Ecto neural progenitor cell (in vitro differentiated cells): ENCODE data around the gene TP53I11.

Source experiments
- DNase-seq: peaks from one replicate; pipeline ENCODE4 v3.0.0-alpha.2; 2018; ENCODE audit warnings: low spot score

The TP53I11 gene

DNA sequence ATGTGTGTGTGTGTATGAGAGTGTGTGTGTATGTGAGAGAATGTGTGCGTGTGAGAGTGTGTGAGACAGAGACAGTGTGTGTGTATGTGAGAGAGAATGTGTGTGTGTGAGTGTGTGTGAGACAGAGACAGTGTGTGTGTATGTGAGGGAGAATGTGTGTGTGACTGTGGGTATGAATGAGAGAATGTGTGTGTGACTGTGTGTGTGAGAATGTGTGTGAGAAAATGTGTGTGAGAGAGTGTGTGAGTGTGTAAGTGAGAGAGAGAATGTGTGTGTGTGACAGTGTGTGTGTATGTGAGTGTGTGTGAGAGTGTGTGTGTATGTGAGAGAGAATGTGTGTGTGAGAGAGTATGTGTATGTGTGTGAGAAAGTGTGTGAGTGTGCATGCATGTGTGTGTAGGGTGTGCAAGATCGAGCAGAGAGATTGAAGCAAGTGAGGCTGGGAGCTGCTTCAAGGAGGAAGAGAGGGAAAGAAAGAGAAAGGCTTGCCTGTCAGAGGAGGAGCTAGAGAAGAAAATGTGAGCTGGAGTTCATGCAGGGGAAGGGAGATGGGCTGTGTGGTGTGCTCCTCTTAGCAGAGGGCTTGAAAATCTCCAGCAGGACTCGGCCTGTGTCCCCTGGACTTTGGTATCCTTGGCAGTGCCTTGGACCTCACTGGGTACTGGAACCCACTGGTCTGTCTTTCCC, 27.7 kb upstream of the TP53I11 start:
- DNase-seq = no peak

DNA sequence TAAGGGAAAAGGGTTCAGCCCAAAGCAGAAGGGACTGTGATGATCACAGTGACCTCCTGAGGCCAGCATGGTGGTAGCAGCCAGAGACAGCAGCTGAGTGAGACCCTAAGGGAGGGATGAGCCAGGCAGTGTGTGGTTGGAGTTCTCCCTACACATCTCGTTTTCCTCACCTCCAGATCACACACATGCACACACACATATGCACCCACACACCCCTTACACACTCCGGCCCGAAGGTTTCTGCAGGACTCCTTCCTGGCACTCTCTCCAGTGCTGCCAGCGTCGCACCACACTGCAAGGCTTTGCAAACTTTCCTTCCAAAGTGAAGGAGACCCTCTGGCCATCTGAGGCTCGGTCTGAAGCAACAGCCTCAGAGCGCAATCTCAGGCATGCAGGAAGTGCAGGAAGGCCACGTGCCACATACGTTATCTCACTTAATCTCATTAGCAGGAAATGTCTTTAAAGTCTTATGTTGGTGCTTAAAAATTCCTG, 26.9 kb upstream of the TP53I11 start:
- no peak for DNase-seq

DNA sequence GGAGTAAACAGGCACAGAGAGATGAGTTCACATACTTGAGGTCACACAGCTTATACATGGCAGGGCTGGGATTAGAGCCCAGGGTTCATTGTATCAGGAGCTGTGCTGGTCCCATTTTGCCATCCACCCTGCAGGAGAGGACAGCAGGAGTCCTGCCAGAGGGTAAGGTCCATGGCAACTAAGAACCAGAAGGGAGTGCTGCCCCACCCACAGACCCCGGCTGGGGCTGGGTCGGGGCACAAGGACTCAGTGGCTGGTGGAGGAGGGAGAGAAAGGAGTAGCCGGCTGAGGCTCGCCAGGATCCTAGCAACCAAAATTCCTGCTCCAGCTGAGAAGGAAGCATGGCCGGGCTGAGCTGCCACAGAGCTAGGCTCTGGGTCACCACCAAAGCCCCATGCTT, 25.9 kb upstream of the TP53I11 start:
- no peak for DNase-seq

DNA sequence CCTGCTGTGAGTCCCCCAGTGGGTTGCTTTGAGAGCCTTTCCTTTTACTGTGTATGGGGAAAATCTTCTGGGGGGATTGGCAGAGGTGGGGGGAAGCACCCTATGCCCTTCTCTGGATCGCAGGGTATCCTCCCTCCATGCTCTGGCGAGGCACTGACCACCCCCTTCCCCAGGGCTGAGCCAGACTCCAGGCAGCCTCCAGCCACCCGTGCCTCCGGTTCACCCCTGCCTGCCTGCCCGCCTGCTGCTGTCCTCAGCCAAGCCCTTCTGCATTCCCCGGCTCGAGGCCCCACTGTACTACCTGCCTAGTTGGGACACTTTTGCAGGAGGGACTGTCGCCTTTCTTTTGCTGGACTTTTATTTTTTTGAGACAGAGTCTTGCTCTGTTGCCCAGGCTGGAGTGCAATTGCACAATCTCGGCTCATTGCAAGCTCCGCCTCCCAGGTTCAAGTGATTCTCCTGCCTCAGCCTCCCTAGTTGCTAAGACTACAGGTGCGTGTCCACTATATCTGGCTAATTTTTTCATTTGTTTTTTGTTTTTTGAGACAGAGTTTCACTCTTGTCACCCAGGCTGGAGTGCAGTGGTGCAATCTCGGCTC, 23.8 kb upstream of the TP53I11 start:
- no peak for DNase-seq

DNA sequence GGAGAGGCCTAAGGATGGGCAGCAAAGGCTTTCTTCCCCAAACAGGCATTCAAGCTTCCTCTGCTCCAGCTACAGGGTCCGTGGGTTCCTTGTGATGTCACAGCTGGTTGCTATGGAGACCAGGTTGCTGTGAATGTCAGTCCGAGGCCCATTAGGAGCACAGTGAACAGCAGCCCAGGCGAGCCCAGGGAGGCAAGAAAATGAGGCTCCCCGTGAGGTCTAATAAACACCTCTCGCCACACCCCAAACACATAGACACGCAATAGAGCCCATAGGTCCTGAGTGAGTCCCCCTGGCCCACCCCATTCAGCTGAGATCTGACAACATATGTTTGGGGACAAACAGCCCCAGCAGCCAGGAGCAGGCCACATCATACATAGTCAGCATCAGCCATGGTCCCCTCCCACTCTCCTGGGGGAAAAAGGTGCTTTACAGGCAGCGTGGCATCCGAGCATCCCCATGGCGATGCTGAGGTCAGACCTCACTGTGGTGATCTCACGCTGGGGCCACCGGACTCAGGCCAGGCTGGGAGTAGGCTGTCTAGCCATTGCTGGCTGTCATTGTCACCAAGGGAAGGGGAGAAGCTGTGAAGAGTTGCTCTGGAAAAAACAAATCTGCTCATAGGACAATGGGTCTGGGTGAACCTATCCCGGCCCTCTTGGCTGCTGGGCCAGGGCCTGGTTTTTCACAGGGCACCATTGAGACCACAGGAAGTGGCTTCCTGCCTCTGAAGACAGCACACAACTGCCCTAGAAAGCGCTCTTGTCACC, 23.1 kb upstream of the TP53I11 start:
- no peak for DNase-seq

DNA sequence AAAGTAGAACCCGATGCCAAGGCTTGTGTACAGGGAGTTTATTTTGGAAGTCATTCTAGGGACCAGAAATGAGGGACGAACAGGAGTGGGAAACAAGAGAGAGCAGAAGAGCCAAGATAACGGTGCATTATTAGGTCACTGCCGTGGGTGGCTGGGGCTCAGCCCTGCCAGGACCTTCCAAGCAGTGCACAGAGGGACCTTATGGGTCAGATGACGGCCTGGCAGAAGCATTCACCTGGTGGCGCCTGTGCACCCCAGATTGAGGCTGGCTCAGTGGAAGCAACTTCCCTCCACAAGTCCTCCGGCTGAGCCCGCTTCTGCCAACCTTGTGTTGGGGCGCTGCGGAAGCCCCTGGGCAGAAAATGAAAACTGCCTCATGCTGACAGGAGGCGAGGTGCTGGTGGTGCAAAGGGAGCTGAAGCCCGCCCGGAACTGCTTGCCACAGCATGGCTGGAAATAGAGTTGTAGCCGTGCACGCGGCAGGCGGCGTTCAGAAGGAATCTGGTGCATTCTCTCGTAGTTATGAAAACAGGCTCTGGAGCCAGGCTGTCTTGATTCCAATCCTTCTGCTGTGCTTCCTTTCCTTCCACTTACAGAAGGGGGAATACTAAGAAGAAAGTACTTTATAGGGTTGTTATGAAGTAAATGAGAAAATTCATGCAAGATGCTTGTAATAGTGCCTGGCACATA, 22.2 kb upstream of the TP53I11 start:
- no peak for DNase-seq

DNA sequence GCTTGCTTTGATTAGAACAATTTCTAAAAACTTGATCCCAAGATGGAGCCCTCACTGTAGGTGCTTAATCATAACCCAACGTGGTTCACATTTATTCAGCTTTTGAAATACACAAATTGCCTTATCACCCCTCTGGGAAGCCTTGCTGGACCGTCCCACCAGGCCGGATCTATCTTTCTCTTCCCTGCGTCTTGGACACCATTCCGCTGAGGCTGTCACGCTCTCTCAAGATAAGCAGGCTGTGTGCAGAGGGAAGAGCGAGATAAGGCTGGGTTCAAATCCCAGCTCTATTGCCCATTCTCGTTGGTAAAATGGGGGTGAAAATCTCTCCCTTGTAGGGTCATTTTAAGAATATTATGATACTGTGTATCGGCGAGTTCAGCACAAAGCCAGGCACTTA, 20.5 kb upstream of the TP53I11 start:
- no peak for DNase-seq

DNA sequence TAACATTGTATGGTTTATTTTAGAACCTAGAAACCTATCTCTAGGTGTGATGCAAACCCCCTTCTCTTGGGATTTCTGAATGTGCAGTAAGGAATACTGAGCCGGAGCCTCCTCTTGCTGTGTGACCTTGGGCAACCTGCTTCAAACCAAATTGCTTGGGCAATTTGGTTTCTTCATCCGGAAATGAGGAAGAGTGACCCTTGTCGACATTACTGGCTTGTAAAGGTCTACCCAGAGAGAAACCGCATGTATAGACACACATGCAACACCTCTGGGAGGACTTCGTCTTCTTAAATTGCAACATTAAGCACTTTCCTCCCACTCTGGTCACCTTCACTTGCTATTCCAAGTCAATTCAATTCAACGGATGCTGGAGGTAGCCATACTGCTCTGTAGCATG, 19.6 kb upstream of the TP53I11 start:
- DNase-seq = no peak

DNA sequence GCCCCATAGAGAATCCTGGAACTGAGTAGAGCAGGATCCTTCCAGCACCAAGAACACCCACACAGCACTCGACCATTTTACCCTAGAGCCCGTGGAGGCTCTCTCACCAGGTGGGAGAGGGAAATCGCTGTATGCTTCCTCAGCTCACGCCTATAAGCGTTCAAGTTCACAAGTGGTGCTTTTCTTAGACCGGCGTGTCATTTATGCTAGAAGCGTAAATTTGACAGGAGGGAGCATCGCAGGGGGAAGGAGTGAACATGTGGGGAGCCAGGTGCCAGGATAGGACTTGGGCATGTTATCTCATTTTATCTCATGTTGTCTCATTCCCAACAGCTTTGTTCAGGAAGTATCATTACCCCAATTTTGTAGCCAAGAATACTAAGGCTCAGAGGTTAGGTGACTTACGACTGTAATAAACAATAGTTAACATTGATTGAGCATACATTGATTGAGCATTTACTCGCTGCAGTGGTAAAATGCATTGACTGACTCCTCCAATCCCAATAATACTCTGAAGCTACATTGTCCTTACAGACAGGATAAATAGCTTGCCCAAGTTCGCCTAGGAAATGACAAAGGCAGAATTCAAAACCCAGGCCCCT, 19.1 kb upstream of the TP53I11 start:
- DNase-seq = no peak

DNA sequence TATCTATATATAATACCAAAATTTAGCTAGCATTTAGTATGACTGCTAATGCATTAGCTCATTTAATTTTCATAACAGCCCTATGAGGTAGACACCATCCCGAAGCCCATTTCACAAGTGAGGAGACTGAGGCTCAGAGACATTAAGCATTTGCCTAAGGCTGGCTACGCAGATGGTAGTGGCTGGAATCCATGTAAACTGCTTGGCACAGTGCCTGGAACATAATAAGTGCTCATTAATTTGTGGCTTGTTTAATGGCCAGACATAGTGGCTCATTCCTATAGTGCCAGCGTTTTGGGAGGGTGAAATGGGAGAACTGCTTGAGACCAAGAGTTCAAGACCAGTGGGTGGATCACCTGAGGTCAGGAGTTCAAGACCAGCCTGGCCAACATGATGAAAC, 17.8 kb upstream of the TP53I11 start:
- no peak for DNase-seq

DNA sequence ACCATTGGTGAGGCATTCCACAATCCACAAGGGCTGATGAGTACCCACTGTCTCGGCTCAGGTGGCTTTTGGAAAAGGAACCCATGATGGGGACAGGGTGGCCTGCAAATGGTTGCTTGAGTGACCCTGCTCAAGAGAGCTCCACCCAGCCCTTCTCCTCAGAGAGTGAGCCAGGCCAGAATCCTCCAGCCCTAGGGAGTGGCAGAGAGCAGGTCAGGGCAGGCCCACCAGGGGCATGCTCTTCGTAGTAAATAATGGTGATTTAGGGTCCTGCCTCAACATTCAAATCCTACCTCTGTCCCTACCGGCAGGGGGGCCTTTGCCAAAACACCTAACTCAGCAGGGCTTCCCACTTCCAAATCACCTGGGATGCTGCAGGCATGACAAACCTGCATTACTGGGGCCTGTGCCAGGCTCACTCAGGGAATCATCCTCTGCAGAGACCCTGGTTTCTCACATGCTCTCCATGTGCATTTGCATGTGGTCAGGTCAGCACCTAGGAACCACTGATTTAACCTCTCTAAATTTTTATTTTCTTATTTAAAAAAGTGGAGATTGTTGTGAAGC, 17.3 kb upstream of the TP53I11 start:
- no peak for DNase-seq

DNA sequence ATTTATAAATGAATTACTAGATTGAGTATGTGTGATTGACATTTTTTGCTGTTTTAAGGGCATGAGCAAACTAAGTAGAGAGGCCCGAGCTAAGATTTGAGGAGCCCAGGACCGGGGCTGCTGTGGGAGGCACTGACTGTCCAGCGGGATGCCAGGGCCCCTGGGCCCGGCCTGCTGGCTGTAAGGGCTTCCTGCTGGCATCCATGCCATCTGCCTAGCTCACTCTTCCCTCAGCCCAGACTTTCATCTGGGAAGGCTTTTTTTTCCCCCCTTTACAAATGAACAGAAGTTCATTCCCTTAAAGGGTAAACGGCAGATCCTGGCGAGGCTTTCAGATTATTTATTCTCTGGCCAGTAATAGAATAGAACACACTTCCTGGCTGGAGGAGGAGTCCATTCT, 16.0 kb upstream of the TP53I11 start:
- no peak for DNase-seq

DNA sequence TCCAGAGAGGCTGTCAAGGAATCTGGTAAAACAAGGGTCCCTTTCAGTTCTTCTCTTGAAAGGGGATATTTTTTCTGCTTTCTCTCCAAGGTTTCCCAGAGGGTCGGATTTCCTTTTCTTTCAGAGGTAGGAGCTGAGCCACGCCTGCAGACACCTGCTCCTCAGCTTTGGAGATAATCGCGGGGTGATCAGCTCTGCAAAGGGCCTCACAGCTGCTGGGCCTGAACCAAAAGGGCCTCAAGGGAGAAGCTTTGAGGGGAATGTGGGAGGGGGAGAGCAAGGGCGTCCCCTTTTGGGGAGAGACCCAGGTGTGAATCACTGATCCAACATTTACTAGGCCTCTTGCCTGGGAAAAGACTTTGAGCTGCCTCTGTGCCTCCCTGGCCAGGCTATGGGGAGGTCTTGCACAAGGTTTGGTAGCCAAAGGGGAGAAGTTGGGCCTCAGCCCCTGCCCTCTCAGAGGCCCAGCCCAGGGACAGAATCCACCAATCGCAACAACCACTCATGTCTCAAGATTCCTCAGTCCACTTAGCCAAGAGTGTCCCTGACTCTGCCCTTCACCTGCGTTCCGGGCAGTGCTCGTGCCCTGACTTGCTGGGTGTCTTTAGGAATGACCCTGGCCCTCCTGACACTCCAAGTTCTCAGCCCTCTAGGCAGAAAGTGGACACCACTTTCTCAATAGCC, 14.0 kb upstream of the TP53I11 start:
- no peak for DNase-seq

DNA sequence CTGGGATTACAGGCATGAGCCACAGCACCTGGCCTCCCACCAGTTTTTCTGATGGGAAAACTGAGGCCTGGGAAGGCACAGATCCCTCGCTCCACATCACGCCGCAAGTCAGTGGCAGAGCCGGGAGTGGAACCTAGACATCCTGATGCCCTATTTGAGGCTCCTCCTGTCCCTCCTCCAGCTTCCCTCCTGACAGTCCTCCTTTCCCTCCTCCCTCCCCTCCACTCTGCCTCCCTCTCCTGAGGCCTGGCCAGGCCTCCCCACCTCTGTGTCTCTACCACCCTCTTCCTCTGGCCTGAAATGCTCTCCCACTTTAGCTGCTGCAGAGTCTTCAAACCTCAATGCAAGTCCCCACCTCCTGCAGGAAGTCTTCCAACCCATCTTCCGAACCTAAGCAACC, 13.3 kb upstream of the TP53I11 start:
- no peak for DNase-seq

DNA sequence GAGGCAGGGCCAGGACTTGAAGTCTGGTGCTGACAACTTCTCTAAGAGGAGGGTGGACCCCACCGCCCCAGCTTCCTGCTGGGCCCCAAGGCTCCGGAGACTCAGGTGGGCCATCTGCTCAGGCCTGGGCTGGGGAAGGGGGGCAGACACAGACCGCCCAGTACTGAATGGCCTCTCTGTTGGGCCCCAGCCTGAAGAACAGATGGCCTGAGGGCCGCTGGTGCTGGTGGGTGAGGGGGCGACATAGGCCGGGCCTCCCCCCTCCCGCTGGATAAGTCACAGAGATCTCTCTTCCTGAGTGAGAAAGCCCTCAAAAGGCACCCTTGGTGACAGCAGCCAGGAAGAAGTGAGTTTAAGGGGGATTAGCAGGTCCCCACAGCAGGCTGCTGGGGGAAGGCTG, 12.5 kb upstream of the TP53I11 start:
- no peak for DNase-seq

DNA sequence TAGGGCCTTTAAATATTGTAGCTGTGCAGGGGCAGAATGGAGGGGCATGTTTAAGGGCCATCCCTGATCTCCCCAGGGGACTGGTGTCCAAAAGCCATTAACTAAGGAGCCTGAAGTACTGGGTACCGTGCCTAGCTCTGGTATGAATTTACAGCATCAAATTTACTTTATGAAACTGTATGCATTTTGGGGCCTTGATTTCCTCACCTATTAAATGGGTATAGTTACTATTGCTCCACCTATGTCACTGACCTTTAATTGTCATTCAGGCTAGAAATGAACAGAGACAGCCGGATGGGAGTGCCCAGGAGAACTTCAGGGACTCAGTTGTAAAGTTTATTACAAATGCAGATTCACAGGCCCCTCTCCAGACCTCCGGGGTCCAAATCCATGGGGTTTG, 11.8 kb upstream of the TP53I11 start:
- DNase-seq = no peak

DNA sequence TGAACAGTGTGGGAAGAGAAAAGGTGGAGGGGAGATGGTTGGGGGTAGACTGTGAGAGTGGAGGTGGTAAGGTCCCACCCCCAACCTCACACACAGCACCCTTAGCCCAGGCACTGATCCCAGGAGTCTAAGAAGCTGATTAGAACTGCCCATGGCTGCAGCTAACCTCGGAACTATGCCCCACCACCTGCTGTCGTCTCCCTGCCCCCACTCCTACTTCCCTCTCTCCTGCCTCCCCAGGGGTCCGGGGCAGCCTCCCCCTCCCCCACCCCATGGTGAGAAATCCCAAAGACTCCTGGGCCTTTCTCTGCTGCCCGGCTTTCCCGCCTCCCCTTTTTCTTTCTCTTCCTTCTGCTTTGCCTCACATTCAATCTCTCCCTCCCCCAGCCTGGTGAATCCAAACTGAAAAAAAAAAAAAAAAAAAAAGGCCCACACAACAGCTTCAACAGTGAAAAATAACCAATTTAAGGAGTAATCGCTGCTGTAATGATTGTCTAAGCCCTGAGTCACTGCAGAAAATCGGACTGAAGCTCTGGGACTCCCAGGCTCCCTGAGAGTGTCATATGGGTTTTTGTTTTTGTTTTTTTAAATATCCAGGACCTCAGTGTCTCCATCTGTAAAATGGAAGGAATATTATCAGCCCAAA, 9.6 kb upstream of the TP53I11 start:
- DNase-seq = no peak

DNA sequence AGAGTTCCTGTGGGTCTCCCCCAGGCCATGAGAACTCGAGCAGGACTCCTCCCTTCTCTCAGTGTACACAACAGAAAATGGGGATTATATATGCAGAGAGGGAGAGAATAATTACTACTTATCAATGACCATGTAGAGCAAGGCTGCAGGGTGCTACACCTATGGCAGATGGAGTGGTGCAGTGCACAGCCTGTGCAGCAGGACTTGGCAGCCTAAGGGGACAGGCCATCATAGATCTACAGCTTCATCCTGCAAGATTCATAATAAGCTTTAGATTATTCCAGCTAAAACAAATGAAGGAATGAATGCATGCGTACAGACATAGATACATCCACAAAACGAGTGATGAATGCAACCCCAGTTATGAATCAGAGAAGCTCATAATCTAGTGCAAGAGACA, 8.4 kb upstream of the TP53I11 start:
- DNase-seq = no peak

DNA sequence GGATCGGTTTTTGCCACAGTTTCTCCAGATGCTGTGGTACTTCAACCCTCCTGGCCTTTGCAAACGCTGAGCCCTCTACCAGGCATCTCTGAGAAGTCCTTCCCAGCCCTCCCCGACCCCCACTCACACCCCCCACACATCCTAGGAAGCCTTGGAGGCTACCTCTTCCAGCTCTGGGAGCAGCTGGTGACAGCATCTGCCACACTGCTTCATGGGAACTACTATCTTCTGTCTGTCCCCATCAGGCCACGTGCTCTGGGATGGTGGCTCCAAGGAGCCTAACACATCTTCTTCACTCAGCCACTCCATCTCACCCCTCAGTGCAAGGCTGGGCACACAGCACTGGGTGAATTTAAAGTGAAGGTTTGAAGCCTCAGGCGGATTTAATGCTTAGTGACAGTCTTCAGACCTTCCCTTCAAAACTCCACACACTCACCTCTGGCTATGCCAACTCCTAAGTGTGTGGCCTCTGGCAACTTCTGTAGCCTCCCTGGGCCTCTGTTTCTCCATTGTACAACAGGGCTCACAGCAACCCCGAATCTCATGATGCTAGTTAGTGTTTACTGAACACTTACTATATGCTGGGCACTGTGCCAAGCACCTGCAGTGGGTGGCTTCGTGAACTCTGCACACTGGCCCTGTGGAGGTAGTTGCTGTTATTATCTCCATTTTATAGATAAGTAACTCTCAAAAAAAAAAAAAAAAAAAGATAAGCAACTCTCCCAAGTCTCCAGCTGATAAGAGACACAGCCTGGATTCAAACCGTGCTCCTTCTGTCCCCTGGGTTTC, 7.3 kb upstream of the TP53I11 start:
- DNase-seq = no peak

DNA sequence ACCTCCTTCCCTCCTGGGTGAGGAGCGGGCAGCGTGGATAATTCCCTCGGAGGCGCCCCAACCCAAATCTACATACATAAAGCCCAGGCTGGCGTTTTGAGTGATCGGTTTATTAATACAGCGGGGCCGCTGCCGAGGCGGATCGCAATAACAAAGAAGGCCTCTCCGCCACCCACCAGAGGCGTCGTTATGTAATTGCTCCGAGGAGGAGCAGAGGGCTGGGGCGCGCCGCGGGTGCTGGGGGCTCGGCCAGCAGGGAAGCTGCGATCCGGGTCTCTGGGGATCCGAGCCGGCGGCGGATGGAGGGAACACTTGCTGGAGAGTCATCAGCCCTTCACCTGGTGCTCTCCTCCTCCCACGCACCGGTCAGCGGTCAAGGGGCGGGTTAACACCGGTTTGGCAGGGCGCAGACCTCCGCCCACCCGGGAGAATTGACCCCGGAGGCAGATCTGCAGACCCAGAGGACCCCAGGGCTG, 6.4 kb upstream of the TP53I11 start:
- DNase-seq = peak; percentile 72
